Karpas-422 (cell line): ENCODE results near the gene BBIP1. TPM values are rescaled to one million over a fixed set of nuclear protein-coding genes. Genes with fewer than 3 reads are reported as not detected.
"Not testable (repeated sequence)": the region's sequence is repeated elsewhere in the genome, so short reads cannot be mapped to it uniquely, and the experiment has no call there.

Source experiments
- DNase-seq: peaks from one replicate; pipeline ENCODE4 v3.0.0-alpha.2; 2015
- H2AFZ ChIP-seq: fragments of 200-600 bp; sonication (generic); 2 replicates; pipeline ENCODE4 v1.6.1; 2014; ENCODE audit warnings: antibody characterized with exemption, low read length, mixed read lengths
- H3K27ac ChIP-seq: fragments of 200-600 bp; sonication (generic); 2 replicates; pipeline ENCODE4 v1.5.1; 2014; ENCODE audit warnings: mild to moderate bottlenecking, low read length, moderate library complexity
- H3K27me3 ChIP-seq: fragments of 200-600 bp; sonication (generic); 2 replicates; pipeline ENCODE4 v1.6.1; 2014; ENCODE audit warnings: low read length, mixed read lengths
- H3K36me3 ChIP-seq: fragments of 200-600 bp; sonication (generic); 2 replicates; pipeline ENCODE4 v1.6.1; 2014; ENCODE audit warnings: low read length, mixed read lengths; ENCODE audit not compliant: insufficient read depth
- H3K4me1 ChIP-seq: fragments of 200-600 bp; sonication (generic); 2 replicates; pipeline ENCODE4 v1.6.1; 2014; ENCODE audit warnings: mild to moderate bottlenecking, low read length, mixed read lengths
- H3K4me2 ChIP-seq: fragments of 200-600 bp; sonication (generic); 2 replicates; pipeline ENCODE4 v1.6.1; 2014; ENCODE audit warnings: low read length, low read depth, mild to moderate bottlenecking; ENCODE audit not compliant: poor library complexity, severe bottlenecking
- H3K4me3 ChIP-seq: fragments of 200-600 bp; sonication (generic); 2 replicates; pipeline ENCODE4 v1.5.1; 2014; ENCODE audit warnings: mild to moderate bottlenecking, antibody characterized with exemption, low read length, mixed read lengths
- H3K79me2 ChIP-seq: fragments of 200-600 bp; sonication (generic); 2 replicates; pipeline ENCODE4 v1.6.1; 2014; ENCODE audit warnings: mild to moderate bottlenecking, low read length, mixed read lengths
- H3K9ac ChIP-seq: fragments of 200-600 bp; sonication (generic); 2 replicates; pipeline ENCODE4 v1.6.0; 2014; ENCODE audit warnings: low read length
- H3K9me2 ChIP-seq: fragments of 200-600 bp; sonication (generic), shearing (Covaris generic); replicated peaks from 2 replicates; pipeline ENCODE4 v1.6.0; 2014; ENCODE audit warnings: mild to moderate bottlenecking, low read length, moderate library complexity; ENCODE audit not compliant: insufficient read depth
- H3K9me3 ChIP-seq: fragments of 300-700, 200-600 bp; sonication (generic); 2 replicates; pipeline ENCODE4 v1.6.1; 2014; ENCODE audit warnings: low read length, mixed read lengths
- H4K20me1 ChIP-seq: fragments of 200-600 bp; sonication (generic); 2 replicates; pipeline ENCODE4 v1.6.1; 2014; ENCODE audit warnings: mild to moderate bottlenecking, antibody characterized with exemption, low read length, low read depth; ENCODE audit not compliant: insufficient read depth
- total RNA-seq: library from RNA; depleted of rRNA; stranded (reverse); fragments of >200 nt; shearing (Covaris generic); gene quantifications from 2 replicates; pipeline ENCODE4 v1.2.3, GENCODE V29; 2014; ENCODE audit warnings: low replicate concordance

The BBIP1 gene
- total RNA-seq, 1 experiment from 2014 or later: 53.8 TPM

DNA sequence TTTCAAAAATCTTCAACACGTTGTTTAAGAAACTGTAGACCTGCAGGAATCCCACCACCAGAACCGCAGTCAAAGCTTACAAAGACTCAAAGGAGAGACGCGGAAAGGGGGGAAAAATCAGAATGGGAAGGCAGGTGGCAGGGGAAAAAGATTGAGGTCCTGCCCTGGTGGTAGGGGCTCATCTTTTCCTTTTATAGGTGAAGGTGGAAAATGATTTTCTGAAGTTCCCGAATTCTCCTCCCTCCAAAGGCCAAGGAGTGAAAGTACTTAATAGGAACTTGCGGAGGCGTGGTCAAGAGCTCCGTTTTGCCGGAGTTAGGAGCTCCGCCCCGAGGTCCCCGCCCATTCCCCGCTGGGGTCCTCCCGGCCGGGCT is 724 bp downstream of the BBIP1 start:
- Histone ChIP-seq H3K27ac (0 out of 2 replicates have a peak overlapping the region, but pooled peaks have one; percentile 27), H3K9ac (peak overlapping the region; percentile 92), H2AFZ (peak overlapping the region; percentile 98), H3K4me1 (peaks cover 28% of the 10 kb centered on the region), H3K79me2 (peaks cover 16% of the 10 kb centered on the region), H3K27me3 (no peaks in the 10 kb centered on the region), H3K9me2 (no peaks in the 10 kb centered on the region), H3K4me2 (peak overlapping the region; percentile 88), H3K4me3 (peak overlapping the region; percentile 90), H3K9me3 (no peaks in the 10 kb centered on the region), H3K36me3 (no peaks in the 10 kb centered on the region), H4K20me1 (peaks cover 20% of the 10 kb centered on the region)
- peak; percentile 96 for DNase-seq

DNA sequence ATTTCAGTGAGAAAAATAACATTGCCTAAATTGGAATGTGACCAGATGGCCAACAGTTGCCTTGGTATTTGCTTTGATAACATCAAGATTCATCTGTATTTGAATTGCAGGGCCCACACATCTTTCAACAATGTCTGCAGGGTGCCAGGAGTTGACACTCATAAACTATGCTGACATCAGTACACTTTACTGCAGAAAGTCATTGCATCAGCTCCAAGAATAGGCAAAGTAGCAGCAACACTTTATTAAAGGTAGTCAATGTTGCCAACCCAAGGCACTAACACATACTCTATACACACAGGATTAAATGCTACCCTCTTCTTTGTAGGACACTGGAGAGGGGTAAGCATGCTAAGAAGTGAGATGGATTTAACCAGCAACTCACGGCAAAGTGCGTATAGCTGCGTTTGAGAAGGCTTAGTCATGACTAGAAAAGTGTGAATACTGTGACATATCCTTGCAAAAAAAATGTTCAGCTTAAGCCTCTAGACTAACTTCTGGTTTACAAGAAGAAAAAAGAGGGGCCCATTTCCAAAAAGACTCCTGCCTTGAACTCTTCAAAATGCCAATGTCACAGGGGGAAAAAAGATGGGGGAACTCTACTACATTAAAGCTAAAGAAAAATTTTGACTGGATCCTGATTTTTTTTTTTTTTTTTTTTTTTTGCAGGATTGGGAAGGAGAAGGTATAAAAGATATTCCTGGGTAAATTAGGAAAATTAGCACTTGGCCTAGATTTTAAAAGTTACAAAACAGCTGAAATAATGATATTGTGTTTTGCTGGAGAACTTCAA is 2.2 kb downstream of the BBIP1 start:
- H3K4me2 ChIP-seq: no peak overlapping the region
- no peaks in the 10 kb centered on the region for H3K27me3 ChIP-seq
- no peak overlapping the region for H2AFZ ChIP-seq
- H3K4me1 ChIP-seq: peaks cover 24% of the 10 kb centered on the region
- no peak overlapping the region for H3K4me3 ChIP-seq
- no peak overlapping the region for H3K27ac ChIP-seq
- H3K9ac ChIP-seq: no peak overlapping the region
- H3K79me2 ChIP-seq: peaks cover 5% of the 10 kb centered on the region
- no peak for DNase-seq
- H4K20me1 ChIP-seq: peaks cover 9% of the 10 kb centered on the region
- no peaks in the 10 kb centered on the region for H3K9me3 ChIP-seq
- H3K9me2 ChIP-seq: no peaks in the 10 kb centered on the region
- no peaks in the 10 kb centered on the region for H3K36me3 ChIP-seq

DNA sequence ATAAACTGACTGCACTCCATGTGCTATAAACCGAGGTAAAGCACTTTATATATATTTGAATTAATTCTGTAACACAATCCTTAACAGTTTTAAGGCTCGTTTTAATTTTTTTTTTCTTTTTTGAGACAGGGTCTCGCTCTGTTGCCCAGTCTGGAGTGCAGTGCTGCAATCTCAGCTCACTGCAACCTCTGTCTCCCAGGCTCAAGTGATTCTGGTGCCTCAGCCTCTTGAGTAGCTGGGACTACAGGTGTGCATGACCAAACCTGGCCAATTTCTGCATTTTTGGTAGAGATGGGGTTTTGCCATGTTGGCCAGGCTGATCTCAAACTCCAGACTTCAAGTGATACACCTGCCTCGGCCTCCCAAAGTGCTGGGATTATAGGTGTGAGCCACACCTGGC is 3.4 kb downstream of the BBIP1 start:
- H3K4me3 ChIP-seq, H3K4me2 ChIP-seq, H3K36me3 ChIP-seq, DNase-seq, H3K27me3 ChIP-seq, H2AFZ ChIP-seq, H3K9ac ChIP-seq, H3K9me3 ChIP-seq, H4K20me1 ChIP-seq, H3K9me2 ChIP-seq, H3K79me2 ChIP-seq, H3K27ac ChIP-seq: not testable (repeated sequence)
- H3K4me1 ChIP-seq: peaks cover 14% of the 10 kb centered on the region

DNA sequence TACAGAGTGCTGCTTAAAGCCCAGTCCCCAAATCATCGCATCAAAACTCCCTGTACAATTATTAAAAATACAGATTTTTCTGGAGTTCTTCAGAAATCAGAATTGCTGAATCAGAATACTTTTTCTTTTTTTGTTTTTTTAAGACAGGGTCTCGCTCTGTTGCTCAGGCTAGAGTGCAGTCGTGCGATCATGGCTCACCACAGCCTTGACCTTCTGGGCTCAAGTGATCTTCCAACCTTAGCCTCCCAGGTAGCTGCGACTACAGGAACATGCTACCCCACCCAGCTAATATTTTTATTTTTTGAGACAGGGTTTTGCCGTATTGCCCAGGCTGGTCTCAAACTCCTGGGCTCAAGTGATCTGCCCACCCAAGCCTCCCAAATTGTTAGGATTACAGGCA is 3.9 kb downstream of the BBIP1 start:
- Histone ChIP-seq H3K4me2 (no peak overlapping the region), H3K4me3 (no peak overlapping the region), H2AFZ (no peak overlapping the region)

DNA sequence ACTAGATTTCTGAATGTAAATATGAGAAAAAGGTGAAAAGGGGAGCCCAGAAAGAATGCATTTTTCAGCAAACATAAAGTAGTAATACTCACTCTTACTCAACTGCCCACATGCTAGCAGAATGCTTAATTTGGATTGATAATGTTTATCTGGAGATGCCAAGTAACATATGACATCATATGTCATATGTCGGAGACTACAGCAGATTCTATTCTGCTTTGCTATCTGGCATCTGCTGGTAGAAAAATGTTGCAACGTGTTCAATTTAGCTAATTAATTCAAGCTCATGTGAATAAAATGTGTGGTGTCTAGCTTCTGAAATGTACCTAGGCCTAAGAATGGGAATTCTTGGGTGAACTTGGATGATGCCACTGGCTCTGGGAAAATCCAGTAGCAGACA is 4.5 kb downstream of the BBIP1 start:
- H3K27ac ChIP-seq: no peak overlapping the region
- H3K9ac ChIP-seq: no peak overlapping the region
- H3K4me2 ChIP-seq: no peak overlapping the region

More for the DNA sequence above, 3.9 kb downstream of the BBIP1 start:
- no peaks in the 10 kb centered on the region for H3K27me3 ChIP-seq
- H3K9me3 ChIP-seq: no peaks in the 10 kb centered on the region
- H3K79me2 ChIP-seq: no peaks in the 10 kb centered on the region
- H3K4me1 ChIP-seq: peaks cover 10% of the 10 kb centered on the region
- H3K9me2 ChIP-seq: no peaks in the 10 kb centered on the region
- no peak overlapping the region for H3K27ac ChIP-seq
- H4K20me1 ChIP-seq: peaks cover 6% of the 10 kb centered on the region; the same call in 1 of the 2 replicates
- no peak overlapping the region for H3K9ac ChIP-seq
- H3K36me3 ChIP-seq: no peaks in the 10 kb centered on the region
- DNase-seq: no peak

DNA sequence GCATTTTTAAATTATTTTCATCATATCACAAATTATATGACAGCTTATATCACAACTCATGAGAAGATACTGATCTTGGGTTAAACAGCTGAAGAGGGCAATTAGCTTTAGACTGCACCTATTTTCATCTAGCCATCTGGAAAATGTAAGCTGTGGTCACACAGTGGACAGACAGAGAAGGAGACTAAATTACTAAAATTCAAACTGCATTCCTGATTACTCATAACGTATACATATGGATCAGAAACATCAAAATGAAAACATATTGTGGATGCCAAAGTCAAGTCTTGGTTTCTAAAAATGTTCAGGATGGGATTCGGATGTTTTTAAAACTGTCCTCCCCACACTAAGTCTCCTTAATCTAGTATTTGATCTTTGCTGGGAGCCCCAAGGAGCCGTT is 6.6 kb downstream of the BBIP1 start:
- Histone ChIP-seq H3K27ac (no peak overlapping the region), H3K9me3 (no peaks in the 10 kb centered on the region), H3K79me2 (no peaks in the 10 kb centered on the region), H3K9me2 (no peaks in the 10 kb centered on the region), H3K4me3 (no peak overlapping the region), H3K36me3 (no peaks in the 10 kb centered on the region), H3K4me2 (no peak overlapping the region), H3K9ac (no peak overlapping the region), H3K27me3 (no peaks in the 10 kb centered on the region), H2AFZ (no peak overlapping the region), H3K4me1 (peaks cover 1% of the 10 kb centered on the region; the same call in 1 of the 2 replicates), H4K20me1 (peaks cover 6% of the 10 kb centered on the region; the same call in 1 of the 2 replicates)
- no peak for DNase-seq

More for the DNA sequence above, 4.5 kb downstream of the BBIP1 start:
- no peak overlapping the region for H2AFZ ChIP-seq
- no peaks in the 10 kb centered on the region for H3K9me3 ChIP-seq
- H4K20me1 ChIP-seq: peaks cover 6% of the 10 kb centered on the region; the same call in 1 of the 2 replicates
- DNase-seq: no peak
- H3K4me3 ChIP-seq: no peak overlapping the region
- no peaks in the 10 kb centered on the region for H3K9me2 ChIP-seq
- H3K79me2 ChIP-seq: no peaks in the 10 kb centered on the region
- no peaks in the 10 kb centered on the region for H3K36me3 ChIP-seq
- H3K4me1 ChIP-seq: peaks cover 10% of the 10 kb centered on the region
- no peaks in the 10 kb centered on the region for H3K27me3 ChIP-seq

DNA sequence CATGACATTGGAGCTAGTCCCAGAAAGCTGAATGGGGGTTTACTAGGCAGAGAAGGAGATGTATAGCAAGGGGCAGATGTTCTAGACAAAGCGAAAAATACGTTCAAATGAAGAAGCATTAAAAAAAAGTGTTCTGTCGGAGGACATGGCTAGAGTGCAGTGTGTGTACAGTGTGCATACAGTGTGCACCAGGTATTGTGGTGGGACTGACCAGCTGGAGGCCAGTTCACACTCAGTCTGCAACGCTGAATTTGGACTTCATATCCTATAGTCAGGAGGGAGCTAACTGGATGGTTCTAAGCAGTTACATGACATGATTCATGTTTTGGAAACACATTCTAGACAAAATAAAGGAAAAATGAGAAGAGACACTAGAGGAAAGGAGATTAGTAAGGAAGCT is 8.8 kb downstream of the BBIP1 start:
- H3K4me3 ChIP-seq: no peak overlapping the region
- H3K27me3 ChIP-seq: no peaks in the 10 kb centered on the region
- H2AFZ ChIP-seq: no peak overlapping the region
- H3K27ac ChIP-seq: no peak overlapping the region
- peaks cover 6% of the 10 kb centered on the region; the same call in 1 of the 2 replicates for H4K20me1 ChIP-seq
- no peaks in the 10 kb centered on the region for H3K36me3 ChIP-seq
- H3K79me2 ChIP-seq: no peaks in the 10 kb centered on the region
- H3K4me1 ChIP-seq: no peaks in the 10 kb centered on the region
- H3K9ac ChIP-seq: no peak overlapping the region
- no peaks in the 10 kb centered on the region for H3K9me3 ChIP-seq
- H3K9me2 ChIP-seq: no peaks in the 10 kb centered on the region
- no peak for DNase-seq
- no peak overlapping the region for H3K4me2 ChIP-seq

DNA sequence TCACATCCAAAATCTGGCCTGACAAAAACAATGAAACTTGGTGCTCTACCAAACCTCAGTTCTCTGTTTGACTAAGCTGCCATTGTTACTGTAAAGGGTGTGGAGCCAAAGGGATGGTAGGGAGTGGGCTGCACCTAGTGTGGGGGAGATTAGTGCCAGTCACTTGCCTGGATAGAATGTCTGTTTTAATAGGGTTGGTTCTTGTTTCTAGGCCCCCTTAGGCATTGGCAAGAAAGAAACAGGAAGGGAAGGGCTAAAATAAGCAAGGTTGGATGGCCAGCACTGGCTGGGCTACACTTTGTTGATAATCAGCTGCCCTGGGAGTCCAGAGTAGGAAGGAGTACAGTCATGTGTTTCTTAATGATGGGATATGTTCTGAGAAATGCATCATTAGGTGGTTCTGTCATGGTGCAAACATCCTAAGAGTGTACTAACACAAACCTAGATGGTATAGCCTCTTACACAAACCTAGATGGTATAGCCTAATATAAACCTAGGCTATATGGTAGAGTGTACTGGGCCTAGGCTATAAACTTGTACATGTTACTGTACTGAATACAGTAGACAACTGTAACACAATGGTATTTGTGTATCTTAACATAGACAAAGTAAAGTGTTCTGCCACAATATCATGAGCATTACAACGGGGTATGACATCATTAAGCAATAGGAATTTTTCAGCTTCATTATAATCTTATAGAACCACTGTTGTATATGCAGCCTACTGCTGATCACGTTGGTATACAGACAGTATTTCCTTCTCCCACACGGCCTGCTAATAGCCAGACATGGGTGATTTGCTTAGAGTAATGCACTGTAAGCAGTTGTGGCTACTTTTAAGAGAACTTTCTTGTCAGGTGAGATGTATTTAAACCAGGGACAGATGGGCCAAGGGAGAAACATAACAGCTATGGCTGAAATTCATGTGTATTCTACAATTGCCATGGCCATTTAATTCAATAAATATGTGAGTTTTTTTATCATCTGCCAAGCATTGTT is 15.4 kb downstream of the BBIP1 start:
- Histone ChIP-seq H3K4me3 (no peak overlapping the region), H3K9ac (no peak overlapping the region), H2AFZ (no peak overlapping the region), H3K27ac (no peak overlapping the region), H3K4me2 (no peak overlapping the region), H3K9me2 (no peaks in the 10 kb centered on the region), H3K4me1 (no peaks in the 10 kb centered on the region), H4K20me1 (no peaks in the 10 kb centered on the region), H3K79me2 (no peaks in the 10 kb centered on the region), H3K27me3 (no peaks in the 10 kb centered on the region), H3K36me3 (peaks cover 11% of the 10 kb centered on the region; the same call in 1 of the 2 replicates), H3K9me3 (no peaks in the 10 kb centered on the region)
- DNase-seq: no peak
